Neural progenitor cell (in vitro differentiated cells): ENCODE data around the gene PLXDC2.

Experiments
- CTCF ChIP-seq: fragments of 200-600 bp; sonication (generic); IDR thresholded peaks from 2 replicates; pipeline ENCODE4 v1.5.1; 2017; ENCODE audit warnings: antibody characterized with exemption, mild to moderate bottlenecking
- EZH2 ChIP-seq: fragments of 200-600 bp; sonication (generic); IDR thresholded peaks from 2 replicates; pipeline ENCODE4 v1.6.1; 2017; ENCODE audit warnings: antibody characterized with exemption, mild to moderate bottlenecking, moderate library complexity
- EZH2phosphoT487 ChIP-seq: fragments of 200-600 bp; sonication (generic); IDR thresholded peaks from 2 replicates; pipeline ENCODE4 v1.6.1; 2017; ENCODE audit warnings: antibody characterized with exemption

GRCh38 chr10:20170661-20171060 lies 354.4 kb downstream of the PLXDC2 start:
- TF ChIP-seq CTCF (no peak), EZH2 (no peak), EZH2phosphoT487 (no peak)
